ENCODE results near the gene ZNF516. TPM values are rescaled to one million over a fixed set of nuclear protein-coding genes. Genes with fewer than 3 reads are reported as not detected.
A peak's percentile ranks its signal among the peaks of the same experiment; 100 is the strongest.

ZNF516 gene
- total RNA-seq, 5 donors from 2014 or later (not counting 1 experiment from before 2014, with no cell fraction given) = 22.0 to 31.8 (median 25.7) TPM

DNA sequence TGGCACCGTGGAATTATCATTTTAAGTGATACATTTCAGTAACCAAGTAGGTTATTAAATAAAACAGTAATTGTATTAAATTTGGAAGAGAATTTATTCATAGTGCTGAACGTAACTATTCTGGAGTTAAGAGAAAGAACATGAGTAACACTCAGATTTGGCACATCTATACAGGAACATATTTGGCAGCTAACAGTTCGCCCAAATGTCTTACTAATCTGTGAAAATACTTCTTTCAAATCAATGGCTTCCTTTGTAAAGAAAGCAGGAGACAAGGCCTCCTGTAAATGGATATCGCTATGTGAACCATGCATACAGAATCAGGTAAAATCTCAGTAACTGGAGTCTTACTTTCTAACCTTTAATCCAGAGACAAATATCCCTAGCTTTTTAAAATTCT lies 64.4 kb downstream of the ZNF516 start:
- Mint-ChIP-seq H3K9me3 (no peaks in the 10 kb centered on the region), H3K27ac (no peak overlapping the region), H3K27me3 (no peaks in the 10 kb centered on the region), H3K4me3 (no peak overlapping the region), H3K4me1 (peaks cover 37 to 64% (median 56%) of the 10 kb centered on the region in 3 donors), H3K36me3 (peaks cover 22% of the 10 kb centered on the region)
- 88% methylated on average over 2 of the region's 4 CpGs for WGBS (ENCODE audit: insufficient coverage)
- no peak overlapping the region for H3K4me3 ChIP-seq (ENCODE audit: control insufficient read depth in 1 of 2, extremely low read depth in 1 of 2, low read length in 1 of 2)
- no peaks in the 10 kb centered on the region for H3K9me3 ChIP-seq
- peaks cover 0 to 6% of the 10 kb centered on the region in 2 experiments for H3K27me3 ChIP-seq (replicated peaks in 1 of 2; ENCODE audit: control insufficient read depth in 2 of 2, extremely low read depth in 1 of 2, insufficient read depth in 2 of 2, low read length in 1 of 2)
- ChIA-PET POLR2A (no interaction called here), CTCF (no interaction called here)
- ATAC-seq (replicated peaks in 1 of 4) (no peak), DNase-seq (no peak)
- no peaks in the 10 kb centered on the region for H3K4me1 ChIP-seq (ENCODE audit: control insufficient read depth in 1 of 2, extremely low read depth in 1 of 2, insufficient read depth in 2 of 2, low read length in 2 of 2)
- H3K36me3 ChIP-seq (ENCODE audit: control insufficient read depth in 2 of 2, extremely low read depth in 1 of 2, insufficient read depth in 1 of 2, low read length in 1 of 2) = peaks cover 2 to 3% of the 10 kb centered on the region in 2 donors
- no peak overlapping the region for H3K27ac ChIP-seq (ENCODE audit: low read length)

DNA sequence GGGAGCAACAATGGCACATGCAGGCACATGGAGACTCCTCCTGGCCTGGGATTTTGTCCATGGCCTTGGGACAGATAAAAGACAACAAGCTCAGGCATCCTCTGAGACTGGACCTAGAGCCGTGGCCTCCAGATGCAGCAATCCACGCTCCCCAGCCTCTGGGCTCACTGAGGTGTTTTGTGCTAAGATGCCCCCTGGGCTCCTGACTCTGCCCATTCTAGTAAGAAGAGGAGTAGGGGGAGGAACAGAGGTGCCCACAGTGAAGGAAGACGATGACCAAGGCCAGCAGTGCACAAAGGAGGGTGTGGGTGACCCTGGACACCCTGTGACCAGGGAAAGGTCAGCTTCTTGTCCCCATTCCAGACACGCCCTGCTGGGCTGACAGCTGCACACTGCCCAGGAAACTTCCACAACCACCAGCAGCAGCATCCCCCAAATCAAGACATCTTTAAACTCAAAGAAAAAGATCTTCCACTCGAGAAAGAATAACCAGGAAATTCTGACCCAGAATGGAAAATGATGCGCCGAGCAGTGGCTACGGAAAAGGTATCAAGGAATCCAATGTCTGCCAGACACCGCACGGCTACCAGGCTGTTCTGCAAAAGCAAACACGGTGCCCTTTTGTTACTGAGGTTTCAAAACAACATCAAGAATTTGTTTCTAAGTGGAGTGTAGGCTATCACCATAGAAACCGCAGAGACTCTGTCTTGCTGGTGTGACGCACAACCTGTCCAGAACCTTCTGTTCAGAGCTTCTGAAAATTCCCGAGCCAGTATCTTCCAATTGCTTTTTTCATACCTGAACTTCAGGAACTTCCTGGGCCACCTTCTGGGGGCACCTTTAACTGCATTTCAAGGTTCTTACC lies 65.5 kb downstream of the ZNF516 start:
- ATAC-seq (replicated peaks in 1 of 4) (no peak), DNase-seq (no peak)
- H3K27me3 Mint-ChIP-seq = no peaks in the 10 kb centered on the region
- H3K4me3 Mint-ChIP-seq = no peak overlapping the region
- no peak overlapping the region for H3K27ac Mint-ChIP-seq
- CTCF ChIA-PET = no interaction called here
- H3K27ac ChIP-seq (ENCODE audit: low read length) = no peak overlapping the region
- no peaks in the 10 kb centered on the region for H3K9me3 ChIP-seq
- H3K4me1 Mint-ChIP-seq = peaks cover 45 to 62% (median 60%) of the 10 kb centered on the region in 3 donors
- POLR2A ChIA-PET = no interaction called here
- H3K9me3 Mint-ChIP-seq = no peaks in the 10 kb centered on the region
- peaks cover 0 to 2% of the 10 kb centered on the region in 2 experiments for H3K4me1 ChIP-seq (ENCODE audit: control insufficient read depth in 1 of 2, extremely low read depth in 1 of 2, insufficient read depth in 2 of 2, low read length in 2 of 2)
- 86% methylated on average over 11 of the region's 14 CpGs for WGBS (ENCODE audit: insufficient coverage)
- H3K36me3 ChIP-seq (ENCODE audit: control insufficient read depth in 2 of 2, extremely low read depth in 1 of 2, insufficient read depth in 1 of 2, low read length in 1 of 2) = peaks cover 2 to 3% of the 10 kb centered on the region in 2 donors
- H3K36me3 Mint-ChIP-seq = peaks cover 16% of the 10 kb centered on the region
- no peak overlapping the region for H3K4me3 ChIP-seq (ENCODE audit: control insufficient read depth in 1 of 2, extremely low read depth in 1 of 2, low read length in 1 of 2)
- peaks cover 0 to 6% of the 10 kb centered on the region in 2 experiments for H3K27me3 ChIP-seq (replicated peaks in 1 of 2; ENCODE audit: control insufficient read depth in 2 of 2, extremely low read depth in 1 of 2, insufficient read depth in 2 of 2, low read length in 1 of 2)

DNA sequence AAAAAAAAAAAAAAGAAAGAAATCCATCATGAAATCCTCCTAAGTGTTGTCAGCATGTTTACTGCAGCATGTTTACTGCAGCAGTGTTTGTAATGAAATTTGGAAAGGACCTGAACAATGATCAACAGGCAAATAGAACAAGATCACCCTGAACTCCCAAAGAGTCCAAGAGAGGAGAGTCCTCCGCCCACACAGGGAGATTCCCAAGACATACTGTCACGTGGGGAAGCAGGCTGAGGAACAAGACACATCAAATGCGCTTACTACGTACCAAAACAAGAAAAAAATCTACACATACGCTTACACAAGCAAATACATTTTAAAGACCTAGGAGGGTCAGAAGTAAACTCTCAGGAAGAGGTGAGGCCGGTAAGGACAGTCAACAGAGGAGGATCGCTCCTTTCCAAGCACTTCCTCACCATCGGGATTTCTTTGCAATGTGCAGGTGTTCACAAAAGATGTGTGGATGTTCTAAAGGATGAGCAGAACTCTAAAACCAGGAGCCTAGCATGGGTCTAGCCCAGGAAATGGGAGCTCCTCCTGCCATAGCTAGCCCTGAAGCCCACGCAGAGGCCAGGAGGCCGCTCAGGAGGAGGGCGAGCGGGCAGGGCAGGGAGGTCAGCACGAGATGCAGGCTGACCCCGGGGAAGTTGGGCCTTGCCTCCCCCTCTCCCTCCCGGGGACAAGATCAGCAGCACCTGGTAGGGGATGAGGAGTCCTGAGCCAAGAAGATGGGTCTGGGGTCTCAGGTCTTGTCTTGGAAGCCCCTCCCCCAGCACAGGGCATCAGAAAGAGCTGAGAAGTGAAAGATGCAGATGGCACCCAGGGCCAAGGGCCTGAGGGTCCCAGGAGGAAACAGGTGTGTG lies 66.4 kb downstream of the ZNF516 start:
- Mint-ChIP-seq H3K4me3 (no peak overlapping the region), H3K27me3 (no peaks in the 10 kb centered on the region), H3K36me3 (peaks cover 16% of the 10 kb centered on the region), H3K27ac (no peak overlapping the region), H3K9me3 (no peaks in the 10 kb centered on the region), H3K4me1 (peaks cover 45 to 62% (median 58%) of the 10 kb centered on the region in 3 donors)
- no peak overlapping the region for H3K4me3 ChIP-seq (ENCODE audit: control insufficient read depth in 1 of 2, extremely low read depth in 1 of 2, low read length in 1 of 2)
- POLR2A ChIA-PET = no interaction called here
- DNase-seq (no peak), ATAC-seq (replicated peaks in 1 of 4) (no peak)
- H3K27me3 ChIP-seq (replicated peaks in 1 of 2; ENCODE audit: control insufficient read depth in 2 of 2, extremely low read depth in 1 of 2, insufficient read depth in 2 of 2, low read length in 1 of 2) = peaks cover 0 to 4% of the 10 kb centered on the region in 2 experiments
- H3K27ac ChIP-seq (ENCODE audit: low read length) = no peak overlapping the region
- H3K4me1 ChIP-seq (ENCODE audit: control insufficient read depth in 1 of 2, extremely low read depth in 1 of 2, insufficient read depth in 2 of 2, low read length in 2 of 2) = peaks cover 0 to 2% of the 10 kb centered on the region in 2 experiments
- no peaks in the 10 kb centered on the region for H3K9me3 ChIP-seq
- H3K36me3 ChIP-seq (ENCODE audit: control insufficient read depth in 2 of 2, extremely low read depth in 1 of 2, insufficient read depth in 1 of 2, low read length in 1 of 2) = no peaks in the 10 kb centered on the region
- 92% methylated on average over 6 of the region's 15 CpGs for WGBS (ENCODE audit: insufficient coverage)
- CTCF ChIA-PET = no interaction called here

DNA sequence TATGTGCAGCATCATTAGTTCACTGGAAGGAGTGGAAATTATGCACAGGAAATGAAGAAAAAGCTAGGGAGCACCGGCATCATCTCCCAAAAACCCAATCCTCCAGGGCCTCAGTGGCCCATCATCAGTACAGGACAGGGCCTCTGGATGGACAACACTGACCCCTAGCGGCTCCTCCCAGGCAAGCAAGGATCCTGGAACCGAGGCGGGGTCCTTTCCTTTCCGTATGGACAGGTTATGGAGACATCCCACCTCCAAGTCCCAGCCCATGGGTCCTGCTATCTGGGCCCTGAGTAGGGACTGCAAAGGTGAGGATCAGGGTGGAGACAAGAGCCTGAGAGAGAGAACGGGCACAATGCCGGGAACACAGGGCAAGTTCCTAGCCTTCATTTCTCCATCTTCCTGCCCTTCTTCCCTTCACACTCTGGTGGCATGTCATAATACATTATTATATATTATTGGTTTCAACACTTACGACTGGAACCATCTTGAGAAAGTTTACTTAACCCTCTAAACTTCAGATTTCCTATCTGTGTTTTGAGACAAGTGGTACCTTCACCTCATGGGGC lies 68.2 kb downstream of the ZNF516 start:
- no peak overlapping the region for H3K27ac ChIP-seq (ENCODE audit: low read length)
- ChIA-PET CTCF (no interaction called here), POLR2A (no interaction called here)
- DNase-seq (no peak), ATAC-seq (replicated peaks in 1 of 4) (no peak)
- H3K27me3 Mint-ChIP-seq = no peaks in the 10 kb centered on the region
- peaks cover 0 to 2% of the 10 kb centered on the region in 2 experiments for H3K4me1 ChIP-seq (ENCODE audit: control insufficient read depth in 1 of 2, extremely low read depth in 1 of 2, insufficient read depth in 2 of 2, low read length in 2 of 2)
- H3K4me3 Mint-ChIP-seq = no peak overlapping the region
- no peaks in the 10 kb centered on the region for H3K9me3 Mint-ChIP-seq
- H3K27me3 ChIP-seq (replicated peaks in 1 of 2; ENCODE audit: control insufficient read depth in 2 of 2, extremely low read depth in 1 of 2, insufficient read depth in 2 of 2, low read length in 1 of 2) = peaks cover 0 to 4% of the 10 kb centered on the region in 2 experiments
- no peaks in the 10 kb centered on the region for H3K9me3 ChIP-seq
- no peak overlapping the region for H3K4me3 ChIP-seq (ENCODE audit: control insufficient read depth in 1 of 2, extremely low read depth in 1 of 2, low read length in 1 of 2)
- H3K27ac Mint-ChIP-seq = no peak overlapping the region
- 79% methylated on average over 2 of the region's 8 CpGs for WGBS (ENCODE audit: insufficient coverage)
- peaks cover 54 to 57% (median 55%) of the 10 kb centered on the region in 3 donors for H3K4me1 Mint-ChIP-seq
- no peaks in the 10 kb centered on the region for H3K36me3 ChIP-seq (ENCODE audit: control insufficient read depth in 2 of 2, extremely low read depth in 1 of 2, insufficient read depth in 1 of 2, low read length in 1 of 2)
- H3K36me3 Mint-ChIP-seq = peaks cover 3% of the 10 kb centered on the region

DNA sequence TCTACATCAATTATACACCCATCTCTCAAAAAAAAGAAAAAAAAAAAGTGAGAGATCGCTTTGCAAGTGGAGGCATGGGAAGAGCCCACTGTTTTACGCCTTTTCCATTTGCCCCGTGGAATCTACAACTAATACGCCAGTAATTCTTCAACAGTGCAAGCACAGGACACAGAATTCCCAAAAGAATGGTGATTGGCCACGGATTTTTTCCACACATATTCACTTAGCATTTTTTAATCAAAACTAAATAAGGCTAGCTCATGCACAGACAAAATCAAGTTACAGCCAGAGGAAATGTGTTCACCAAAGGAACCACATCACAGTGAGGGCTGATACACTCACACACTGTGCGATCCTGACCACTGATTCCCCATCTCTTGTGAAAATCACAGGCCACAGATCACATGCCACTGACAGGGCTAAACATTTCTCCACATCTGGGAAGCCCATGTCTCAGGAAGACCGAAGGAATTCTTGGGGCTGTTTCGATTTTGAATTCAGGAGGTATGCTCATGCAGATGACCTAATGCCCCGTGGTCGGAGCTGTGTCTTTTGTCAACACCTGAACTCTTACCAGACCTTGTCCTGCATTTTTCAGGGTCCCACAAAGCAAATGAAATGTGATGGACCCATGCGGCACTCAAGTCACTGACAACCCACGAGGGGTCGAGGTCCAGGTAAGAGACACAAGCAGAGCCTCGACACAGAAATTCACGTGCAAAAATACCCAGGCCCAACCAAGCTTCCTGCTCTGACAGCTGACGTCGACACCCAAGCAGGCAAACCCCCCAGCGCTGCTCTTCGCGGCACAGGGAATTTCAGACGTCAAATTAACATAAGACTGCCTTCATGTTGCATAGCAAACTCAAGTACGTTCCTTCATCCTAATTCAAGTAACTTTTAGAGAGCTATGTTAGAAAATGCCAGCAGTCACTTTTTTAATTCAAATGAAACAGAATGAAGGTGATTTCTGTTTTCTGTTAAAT lies 69.6 kb downstream of the ZNF516 start:
- POLR2A ChIA-PET = no interaction called here
- H3K4me1 Mint-ChIP-seq = peaks cover 46 to 49% (median 48%) of the 10 kb centered on the region in 3 donors

More for the DNA sequence above, 69.6 kb downstream of the ZNF516 start:
- ATAC-seq (replicated peaks in 1 of 4) (no peak), DNase-seq (no peak)
- Mint-ChIP-seq H3K4me3 (no peak overlapping the region), H3K27ac (peak overlapping the region in 1 of 2 donors; percentile 12), H3K36me3 (peaks cover 3% of the 10 kb centered on the region), H3K9me3 (no peaks in the 10 kb centered on the region), H3K27me3 (no peaks in the 10 kb centered on the region)
- H3K27me3 ChIP-seq (replicated peaks in 1 of 2; ENCODE audit: control insufficient read depth in 2 of 2, extremely low read depth in 1 of 2, insufficient read depth in 2 of 2, low read length in 1 of 2) = peaks cover 0 to 10% of the 10 kb centered on the region in 2 experiments
- H3K4me1 ChIP-seq (ENCODE audit: control insufficient read depth in 1 of 2, extremely low read depth in 1 of 2, insufficient read depth in 2 of 2, low read length in 2 of 2) = peaks cover 0 to 2% of the 10 kb centered on the region in 2 experiments
- no peaks in the 10 kb centered on the region for H3K36me3 ChIP-seq (ENCODE audit: control insufficient read depth in 2 of 2, extremely low read depth in 1 of 2, insufficient read depth in 1 of 2, low read length in 1 of 2)
- CTCF ChIA-PET = interaction anchor here in 1 of 2 donors (0.5 to 0.8 kb wide), 3 partner anchors 86 to 298 kb away, joined by 3 to 9 read pairs (median 5); no protein-coding TSS in a partner anchor
- H3K9me3 ChIP-seq = no peaks in the 10 kb centered on the region
- no peak overlapping the region for H3K4me3 ChIP-seq (ENCODE audit: control insufficient read depth in 1 of 2, extremely low read depth in 1 of 2, low read length in 1 of 2)
- H3K27ac ChIP-seq (ENCODE audit: low read length) = no peak overlapping the region
- 85% methylated on average over 18 of the region's 22 CpGs for WGBS (ENCODE audit: insufficient coverage)

Measured in T-cell (primary cell).